ENCODE measurements around the gene ZYG11A.

ZYG11A gene

DNA sequence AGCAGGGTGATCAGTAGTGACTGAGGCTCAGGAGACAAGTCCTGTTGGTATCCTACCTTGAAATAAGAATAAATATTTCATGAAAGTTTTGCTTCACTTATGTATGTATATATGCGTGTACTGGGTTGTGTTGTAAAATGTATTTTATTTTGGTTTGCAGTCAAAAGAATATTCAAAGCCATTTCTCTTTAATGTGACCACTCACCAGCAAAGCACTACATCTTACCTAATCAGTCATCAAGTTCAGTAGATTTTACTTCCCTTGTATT is 95.6 kb downstream of the ZYG11A start:
- no peak for TF ChIP-seq Cebpa-rat (IDR thresholded peaks at IDR 0.05)
- no peaks in the 10 kb centered on the region for H3K9me3 ChIP-seq (replicated peaks in 1 of 11)
- no peaks in the 10 kb centered on the region for H3K27me3 ChIP-seq
- H3K4me2 ChIP-seq, result no peak overlapping the region
- H4K20me1 ChIP-seq, result no peaks in the 10 kb centered on the region
- H3K27ac ChIP-seq, result no peak overlapping the region
- no peak overlapping the region for H3K9ac ChIP-seq
- no peaks in the 10 kb centered on the region for H3K4me1 ChIP-seq
- no peak overlapping the region for H3K4me3 ChIP-seq
- H3K36me3 ChIP-seq, result peaks cover 0 to 13% (median 0%) of the 10 kb centered on the region in 11 experiments; a peak in 2 of 22 replicates

DNA sequence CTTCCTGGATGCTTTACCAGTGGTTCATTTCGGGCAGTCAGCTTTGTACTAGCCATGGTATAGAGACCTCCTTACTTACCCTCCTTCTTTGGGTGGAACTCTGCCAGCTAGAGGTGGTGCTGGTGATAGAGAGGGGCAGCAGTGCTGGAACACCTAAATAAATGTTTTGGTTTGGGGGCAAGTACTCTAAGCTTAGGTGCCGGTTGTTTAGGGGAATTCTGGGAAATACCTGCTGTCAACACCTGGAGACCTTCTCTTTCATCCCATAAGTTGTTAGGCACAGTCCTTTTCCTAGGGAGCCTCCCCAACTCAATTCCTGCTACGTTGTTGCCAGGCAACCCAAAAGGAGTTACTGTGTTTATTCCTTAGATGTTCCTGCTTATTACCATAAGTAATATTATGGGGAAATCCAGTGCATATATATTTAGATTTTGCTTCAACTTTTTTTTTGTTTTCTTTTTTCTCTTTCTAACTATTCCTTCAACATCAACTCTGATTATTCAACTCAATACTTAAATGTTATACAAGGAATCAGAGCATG is 101.4 kb downstream of the ZYG11A start:
- no peak overlapping the region for H3K27ac ChIP-seq
- TF ChIP-seq Cebpa-rat (IDR thresholded peaks at IDR 0.05), result no peak
- no peak overlapping the region for H3K4me3 ChIP-seq
- peaks cover 0 to 32% (median 0%) of the 10 kb centered on the region in 11 experiments; a peak in 4 of 22 replicates for H3K36me3 ChIP-seq
- no peaks in the 10 kb centered on the region for H3K4me1 ChIP-seq
- H3K9ac ChIP-seq, result no peak overlapping the region
- no peaks in the 10 kb centered on the region for H3K27me3 ChIP-seq
- peaks cover 0 to under 1% (median 0%) of the 10 kb centered on the region in 11 experiments; a peak in 1 of 22 replicates for H3K9me3 ChIP-seq (replicated peaks in 1 of 11)
- H3K4me2 ChIP-seq, result no peak overlapping the region
- H4K20me1 ChIP-seq, result no peaks in the 10 kb centered on the region

DNA sequence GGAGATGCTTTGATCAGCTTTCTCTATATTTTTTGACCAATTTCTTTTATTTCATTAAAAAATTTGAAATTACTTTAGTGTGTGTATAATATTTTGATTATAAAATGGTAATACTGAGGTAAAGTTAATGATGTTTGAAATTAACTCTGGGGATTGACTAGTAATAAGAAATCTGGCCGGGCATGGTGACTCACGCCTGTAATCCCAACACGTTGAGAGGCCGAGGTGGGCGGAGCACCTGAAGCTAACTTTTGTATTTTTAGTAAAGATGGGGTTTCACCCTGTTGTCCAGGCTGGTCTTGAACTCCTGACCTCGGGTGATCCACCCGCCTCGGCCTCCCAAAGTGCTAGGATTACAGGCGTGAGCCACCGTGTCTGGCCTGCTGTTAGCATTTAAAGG is 102.0 kb downstream of the ZYG11A start:
- H3K27ac ChIP-seq, result no peak overlapping the region
- no peaks in the 10 kb centered on the region for H4K20me1 ChIP-seq
- no peaks in the 10 kb centered on the region for H3K27me3 ChIP-seq
- no peak overlapping the region for H3K4me2 ChIP-seq
- no peak overlapping the region for H3K4me3 ChIP-seq
- no peak overlapping the region for H3K9ac ChIP-seq
- H3K4me1 ChIP-seq, result no peaks in the 10 kb centered on the region
- no peak for TF ChIP-seq Cebpa-rat (IDR thresholded peaks at IDR 0.05)
- H3K9me3 ChIP-seq (replicated peaks in 1 of 11), result peaks cover 0 to 6% (median 5%) of the 10 kb centered on the region in 11 experiments; a peak in 7 of 22 replicates
- peaks cover 0 to 39% (median 0%) of the 10 kb centered on the region in 11 experiments; a peak in 5 of 22 replicates for H3K36me3 ChIP-seq
